ENCODE data around the gene DPYD. TPM values are rescaled to one million over a fixed set of nuclear protein-coding genes. Genes with fewer than 3 reads are reported as not detected.

Gene DPYD
- total and polyA plus RNA-seq, 9 of the 15 experiments (the other 6 are each of a cell fraction or from before 2014, with no cell fraction given) = 0.03 to 0.25 (median 0.08) TPM; not detected in 2

- H3K27ac ChIP-seq (ENCODE audit: extremely low read depth, low read depth, low read length) = no peak overlapping the region
- no peak for DNase-seq (ENCODE audit: extremely low read depth in 1 of 4, low spot score in 3 of 4)
- no peaks in the 10 kb centered on the region for H3K36me3 ChIP-seq (ENCODE audit: control insufficient read depth, insufficient read depth, low read length)
- intact Hi-C loops (cut with micrococcal nuclease) (no loop called here), in situ Hi-C loops (cut with MboI) (no loop called here)
- no peaks in the 10 kb centered on the region for H3K79me2 ChIP-seq (ENCODE audit: control insufficient read depth, insufficient read depth, low read length)
- H2AFZ ChIP-seq (ENCODE audit: low read depth, low read length) = no peak overlapping the region
- no peak overlapping the region for H3K9ac ChIP-seq (ENCODE audit: insufficient read depth in 1 of 2, low read depth in 2 of 2, low read length in 2 of 2)
- no TSS peak for BruUV-seq (replicated peaks)
- no peak overlapping the region for H3K4me3 ChIP-seq
- H3K27me3 ChIP-seq (ENCODE audit: control insufficient read depth in 2 of 2, insufficient read depth in 2 of 2, low read length in 2 of 2) = no peaks in the 10 kb centered on the region
- WGBS (ENCODE audit: insufficient coverage, low coverage, missing lambda C conversion rate) = 0% methylated on average over 6 of the region's 6 CpGs
- CTCF ChIA-PET (ENCODE audit: low intra/inter-chr PET ratio) = no interaction called here
- FAIRE-seq = no peak
- H3K4me2 ChIP-seq (ENCODE audit: insufficient read depth, low read length) = no peak overlapping the region
- H3K9me1 ChIP-seq (ENCODE audit: control insufficient read depth, insufficient read depth, low read length) = no peaks in the 10 kb centered on the region
- H3K4me1 ChIP-seq (replicated peaks in 1 of 2; ENCODE audit: control insufficient read depth in 2 of 2, insufficient read depth in 2 of 2, low read length in 2 of 2) = no peaks in the 10 kb centered on the region
- ATAC-seq = no peak
- H3K9me3 ChIP-seq (replicated peaks; ENCODE audit: control insufficient read depth, insufficient read depth, low read depth, low read length) = peaks cover 3% of the 10 kb centered on the region; the same call in 1 of the 2 replicates
- POLR2A ChIA-PET = no interaction called here
- no peaks in the 10 kb centered on the region for H4K20me1 ChIP-seq (replicated peaks; ENCODE audit: control insufficient read depth, insufficient read depth, low read length)
- no peak for TF ChIP-seq ZFX (CRISPR knock-in tag; IDR thresholded peaks at IDR 0.05)
- no peak for TF ChIP-seq RUNX1 (IDR thresholded peaks at IDR 0.05; ENCODE audit: low read depth)
These were observed 775.4 kb downstream of the DPYD start for GRCh38 chr1:97145321-97145956.

GRCh38 chr1:97144527-97144926 lies 776.3 kb downstream of the DPYD start:
- DNase-seq (ENCODE audit: extremely low read depth in 1 of 4, low spot score in 3 of 4) (no peak), ATAC-seq (no peak), FAIRE-seq (no peak)
- in situ Hi-C loops (cut with MboI) (no loop called here), intact Hi-C loops (cut with micrococcal nuclease) (no loop called here)
- Histone ChIP-seq H2AFZ (ENCODE audit: low read depth, low read length) (no peak overlapping the region), H3K4me2 (ENCODE audit: insufficient read depth, low read length) (no peak overlapping the region), H3K36me3 (ENCODE audit: control insufficient read depth, insufficient read depth, low read length) (no peaks in the 10 kb centered on the region), H3K4me1 (replicated peaks in 1 of 2; ENCODE audit: control insufficient read depth in 2 of 2, insufficient read depth in 2 of 2, low read length in 2 of 2) (no peaks in the 10 kb centered on the region), H3K79me2 (ENCODE audit: control insufficient read depth, insufficient read depth, low read length) (no peaks in the 10 kb centered on the region), H3K9ac (ENCODE audit: insufficient read depth in 1 of 2, low read depth in 2 of 2, low read length in 2 of 2) (no peak overlapping the region), H3K9me1 (ENCODE audit: control insufficient read depth, insufficient read depth, low read length) (no peaks in the 10 kb centered on the region), H4K20me1 (replicated peaks; ENCODE audit: control insufficient read depth, insufficient read depth, low read length) (no peaks in the 10 kb centered on the region), H3K4me3 (no peak overlapping the region), H3K27me3 (ENCODE audit: control insufficient read depth in 2 of 2, insufficient read depth in 2 of 2, low read length in 2 of 2) (no peaks in the 10 kb centered on the region), H3K27ac (ENCODE audit: extremely low read depth, low read depth, low read length) (no peak overlapping the region), H3K9me3 (replicated peaks; ENCODE audit: control insufficient read depth, insufficient read depth, low read depth, low read length) (peaks cover 3% of the 10 kb centered on the region; the same call in 1 of the 2 replicates)
- ChIA-PET POLR2A (no interaction called here), CTCF (ENCODE audit: low intra/inter-chr PET ratio) (no interaction called here)
- BruUV-seq (replicated peaks) = no TSS peak
- TF ChIP-seq BRD4 (IDR thresholded peaks at IDR 0.05) (no peak), SAP30 (IDR thresholded peaks at IDR 0.05; ENCODE audit: borderline replicate concordance, insufficient read depth, low read depth, low read length, poor library complexity, severe bottlenecking) (no peak), ZNF280A (IDR thresholded peaks at IDR 0.05; ENCODE audit: low read depth, partially characterized antibody) (no peak), YY1 (IDR thresholded peaks at IDR 0.05; ENCODE audit: borderline replicate concordance in 1 of 3, control insufficient read depth in 1 of 3, extremely low read depth in 1 of 3, insufficient read depth in 3 of 3, insufficient read length in 1 of 3, insufficient replicate concordance in 2 of 3, low read depth in 1 of 3, low read length in 2 of 3) (no peak)
